IMR-90 (cell line): ENCODE data around the gene APOC1. TPM values are rescaled to one million over a fixed set of nuclear protein-coding genes. Genes with fewer than 3 reads are reported as not detected.

Experiments used
- CTCF ChIP-seq: conservative IDR thresholded peaks from 2 replicates; pipeline ENCODE4 v1.5.1; 2012; ENCODE audit warnings: mild to moderate bottlenecking, low read depth, low read length, improper control_type of control experiment
- MAZ ChIP-seq: IDR thresholded peaks from 2 replicates; pipeline ENCODE4 v1.6.1; 2012; ENCODE audit warnings: low read depth, mild to moderate bottlenecking, low read length, improper control_type of control experiment, moderate library complexity, borderline replicate concordance
- RAD21 ChIP-seq: IDR thresholded peaks from 2 replicates; pipeline ENCODE4 v1.6.1; 2012; ENCODE audit warnings: low read length, improper control_type of control experiment
- polyA plus RNA-seq, 3 experiments: library from polyadenylated mRNA; depleted of rRNA; stranded (reverse); fragments of >200 nt; gene quantifications; 2 replicates each; pipeline ENCODE4 v1.2.3, GENCODE V29; 2012; ENCODE audit warnings: low replicate concordance in 1 of 3
- total RNA-seq: library from RNA; depleted of rRNA; stranded (reverse); fragments of >200 nt; gene quantifications from 2 replicates; pipeline ENCODE4 v1.2.3, GENCODE V29; 2012

The APOC1 gene
- total and polyA plus RNA-seq, 2 of the 4 experiments (the other 2 are of a cell fraction), result 1.1 TPM; not detected in 1

- TF ChIP-seq MAZ (no peak), RAD21 (no peak), CTCF (no peak)
Observed at GRCh38 chr19:44959691-44960090, 45.3 kb downstream of the APOC1 start (continued).
